Fibroblast of skin of scalp (primary cell): ENCODE results near the gene ZMAT5.
"Not testable (repeated sequence)": the region's sequence is repeated elsewhere in the genome, so short reads cannot be mapped to it uniquely, and the experiment has no call there.

Experiments
- DNase-seq: peaks from one replicate; pipeline ENCODE4 v3.0.0-alpha.2; 2013

The ZMAT5 gene

DNA sequence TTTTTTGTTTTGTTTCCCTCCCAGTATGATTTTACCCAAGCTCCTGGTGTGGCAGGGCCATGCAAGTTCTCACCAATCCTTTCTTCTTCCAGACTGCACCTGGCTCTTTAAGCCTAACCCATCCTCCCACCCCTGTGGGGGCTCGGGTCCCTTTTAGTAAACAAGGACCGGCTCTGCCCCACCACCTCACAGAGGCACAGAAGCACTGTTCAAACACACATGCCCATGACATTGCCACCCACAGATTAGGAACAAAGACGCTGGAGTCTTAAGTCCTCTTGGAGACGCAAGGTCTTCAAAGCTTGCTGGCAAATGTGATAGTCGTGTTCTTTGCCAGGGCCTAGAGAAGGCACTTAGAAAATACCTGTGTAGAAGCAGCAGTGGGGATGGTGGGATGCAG, 19.2 kb upstream of the ZMAT5 start:
- no peak for DNase-seq

DNA sequence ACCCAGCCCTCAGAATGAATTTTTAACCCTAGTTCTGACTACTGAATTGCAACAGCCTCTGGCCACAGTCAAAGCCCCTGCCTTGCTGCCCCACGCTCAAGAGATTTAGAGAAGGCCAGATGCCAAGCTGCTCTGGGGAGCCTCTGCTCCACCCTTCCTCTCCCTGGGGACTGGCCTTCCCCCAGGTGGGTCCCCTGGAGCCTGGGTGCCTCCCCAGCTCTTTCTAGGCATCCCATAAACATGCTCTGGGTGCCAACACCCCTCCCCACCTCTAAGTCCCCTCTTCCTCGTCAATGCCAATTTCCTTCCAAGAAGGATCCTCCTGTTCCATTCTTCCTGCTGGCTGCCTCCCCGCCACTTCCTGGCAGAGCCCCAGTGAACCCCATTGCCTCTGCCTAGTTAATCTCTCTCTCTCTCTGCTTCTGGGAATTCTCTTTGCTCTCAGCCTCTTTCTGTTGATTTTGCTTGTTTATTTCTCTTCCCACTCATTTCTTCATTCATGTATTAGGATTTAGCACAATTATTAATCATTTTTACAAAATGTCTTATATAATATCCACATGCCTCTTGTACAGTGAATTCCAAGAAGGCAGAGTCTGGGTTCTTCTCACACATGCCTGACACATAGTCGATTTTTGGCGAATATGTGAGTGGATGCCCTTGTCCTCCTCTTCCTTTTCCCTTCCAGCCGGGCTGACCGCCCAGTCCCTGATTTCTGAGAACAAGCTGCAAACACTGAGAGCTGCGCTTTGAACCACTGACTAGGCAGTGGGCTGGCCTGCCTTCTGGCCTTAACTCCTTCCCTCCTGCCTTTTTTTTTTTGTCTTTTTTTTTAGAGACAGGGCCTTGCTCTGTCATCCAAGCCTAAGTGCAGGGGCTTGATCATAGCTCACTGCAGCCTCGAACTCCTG, 17.9 kb upstream of the ZMAT5 start:
- no peak for DNase-seq

DNA sequence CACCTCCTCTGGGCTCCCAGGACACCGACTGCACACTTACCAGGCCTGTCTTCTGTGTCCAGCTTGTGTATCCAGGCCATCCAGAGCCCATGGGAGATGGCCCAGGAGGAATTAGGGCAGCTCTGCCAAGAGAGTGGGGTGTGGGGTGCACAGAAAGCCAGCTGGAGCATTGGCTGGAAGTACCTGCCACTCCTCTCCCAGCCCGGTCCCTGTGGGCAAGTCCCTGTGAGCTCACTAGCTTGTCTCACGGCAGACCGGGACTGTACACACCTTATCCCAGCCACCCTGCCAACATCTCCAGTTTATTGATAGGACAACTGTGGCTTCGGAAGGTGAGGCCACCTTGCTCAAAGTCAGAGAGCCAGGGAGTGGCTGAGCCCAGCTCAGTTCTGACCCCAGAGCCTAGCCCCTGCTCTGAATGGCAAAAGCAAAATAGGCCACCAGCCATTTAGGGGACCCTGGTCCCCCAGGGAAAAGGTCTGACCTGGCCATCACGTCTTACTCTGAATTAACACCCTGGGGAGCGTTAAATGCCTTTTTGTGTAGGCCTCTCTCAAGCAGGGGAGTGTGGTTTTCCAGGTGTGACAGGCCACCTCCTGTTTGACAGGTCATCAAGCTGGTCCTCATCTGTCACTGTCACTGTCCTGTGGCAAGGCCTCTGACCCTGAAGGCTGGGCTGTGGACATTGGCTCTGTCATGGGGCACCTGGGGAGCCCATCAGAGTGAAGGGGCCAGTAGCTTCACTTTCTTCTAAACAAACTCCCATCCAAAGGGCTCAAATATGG, 15.4 kb upstream of the ZMAT5 start:
- DNase-seq, result peak; percentile 25

DNA sequence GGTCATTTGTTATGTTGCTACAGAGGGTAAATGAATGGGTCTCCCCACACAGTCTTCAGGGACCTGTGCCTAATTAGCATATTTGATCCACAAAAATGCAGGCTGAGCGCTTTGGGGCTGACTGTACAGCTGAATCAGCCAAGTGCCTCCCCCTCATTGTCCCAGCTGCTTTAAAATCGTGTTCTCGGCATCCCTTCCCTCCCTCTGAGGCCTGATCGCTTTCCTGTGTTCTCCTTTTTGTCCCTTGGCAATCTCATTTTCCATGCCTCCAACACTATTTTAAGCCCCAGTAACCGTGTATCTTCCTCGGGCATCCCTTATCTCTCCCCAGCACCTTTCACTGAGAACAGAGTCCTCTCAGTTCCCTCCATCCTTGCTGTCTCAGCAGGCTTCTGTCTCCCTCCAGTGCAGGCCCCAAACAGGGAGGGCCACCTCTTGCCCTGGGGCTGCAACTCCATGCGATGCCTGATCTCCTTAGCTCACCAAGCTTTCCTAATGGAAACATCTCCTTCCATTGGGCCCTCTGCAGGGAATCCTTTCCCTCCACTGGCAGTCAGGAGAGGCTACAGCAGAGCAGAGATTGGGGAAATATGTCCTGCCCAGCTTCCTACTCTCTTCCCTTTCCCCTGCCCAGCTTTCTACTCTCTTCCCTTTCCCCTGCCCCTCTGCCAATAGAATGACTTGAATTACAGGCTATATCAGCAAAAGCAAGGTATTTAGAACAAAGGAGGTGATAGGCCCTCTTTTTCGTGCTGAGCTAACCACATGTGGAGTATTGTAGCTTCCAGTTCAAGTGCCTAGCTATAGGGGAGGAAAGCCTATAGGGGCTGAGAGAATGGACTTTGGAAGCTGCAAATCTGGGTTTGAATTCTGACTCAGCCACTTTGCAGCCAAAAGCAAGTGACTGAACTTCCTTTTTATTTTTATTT, 14.2 kb upstream of the ZMAT5 start:
- DNase-seq, result peak; percentile 90

DNA sequence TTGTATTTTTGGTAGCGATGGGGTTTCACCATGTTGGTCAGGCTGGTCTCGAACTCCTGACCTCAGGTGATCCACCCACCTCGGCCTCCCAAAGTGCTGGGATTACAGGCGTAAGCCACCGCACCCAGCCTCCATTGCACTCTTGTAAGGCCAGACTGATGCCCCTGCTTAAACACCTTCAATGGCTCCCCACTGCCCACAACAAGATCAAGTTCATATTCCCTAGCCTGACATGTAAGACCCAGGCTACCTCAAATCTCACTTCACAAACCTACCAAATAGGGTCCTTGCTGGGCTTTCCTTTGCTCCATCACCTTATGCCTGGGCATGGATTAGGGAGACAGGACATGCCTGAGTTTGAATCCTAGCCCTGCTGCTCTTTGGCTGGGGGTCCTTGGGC, 13.4 kb upstream of the ZMAT5 start:
- no peak for DNase-seq

DNA sequence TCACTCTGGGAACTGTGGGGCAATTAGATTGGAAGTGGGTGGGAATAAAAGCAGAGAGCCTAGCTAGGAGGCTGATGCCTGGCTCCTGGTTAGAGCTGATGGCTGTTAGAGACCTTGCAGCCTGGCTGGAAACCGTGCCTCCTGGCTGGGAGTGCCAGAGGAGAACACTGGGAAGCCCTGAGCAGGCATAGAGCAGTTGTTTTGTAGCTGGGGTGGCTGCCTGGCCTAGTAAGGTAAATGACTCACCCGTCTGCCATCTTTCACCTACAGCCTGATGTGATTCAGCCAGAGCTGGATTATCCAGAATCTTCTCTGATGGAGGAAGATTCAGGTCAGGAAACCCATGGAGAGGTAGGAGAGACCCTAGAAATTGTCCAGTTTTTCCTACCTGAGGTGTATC, 6.4 kb upstream of the ZMAT5 start:
- no peak for DNase-seq

DNA sequence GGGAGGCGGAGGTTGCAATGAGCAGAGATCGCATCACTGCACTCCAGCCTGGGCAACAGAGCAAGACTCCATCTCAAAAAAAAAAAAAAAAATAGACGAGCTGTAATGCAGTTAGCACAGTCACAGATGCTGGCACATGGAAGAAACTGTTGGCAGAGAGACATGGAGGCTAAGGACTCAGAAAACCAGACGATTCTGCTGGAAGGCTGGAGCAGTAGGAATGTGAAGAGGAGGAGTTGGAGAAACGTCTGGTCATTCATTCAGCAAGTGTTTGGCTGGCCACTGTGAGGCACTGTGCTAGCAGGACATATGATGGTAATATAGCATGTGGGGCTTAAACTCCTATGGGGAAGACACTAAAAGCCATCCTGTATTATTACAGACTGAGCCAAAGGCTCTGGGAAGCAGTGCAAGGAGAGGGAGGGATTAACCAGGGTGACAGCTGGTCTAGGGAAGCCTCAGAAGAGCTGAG, 5.4 kb upstream of the ZMAT5 start:
- peak; percentile 49 for DNase-seq

DNA sequence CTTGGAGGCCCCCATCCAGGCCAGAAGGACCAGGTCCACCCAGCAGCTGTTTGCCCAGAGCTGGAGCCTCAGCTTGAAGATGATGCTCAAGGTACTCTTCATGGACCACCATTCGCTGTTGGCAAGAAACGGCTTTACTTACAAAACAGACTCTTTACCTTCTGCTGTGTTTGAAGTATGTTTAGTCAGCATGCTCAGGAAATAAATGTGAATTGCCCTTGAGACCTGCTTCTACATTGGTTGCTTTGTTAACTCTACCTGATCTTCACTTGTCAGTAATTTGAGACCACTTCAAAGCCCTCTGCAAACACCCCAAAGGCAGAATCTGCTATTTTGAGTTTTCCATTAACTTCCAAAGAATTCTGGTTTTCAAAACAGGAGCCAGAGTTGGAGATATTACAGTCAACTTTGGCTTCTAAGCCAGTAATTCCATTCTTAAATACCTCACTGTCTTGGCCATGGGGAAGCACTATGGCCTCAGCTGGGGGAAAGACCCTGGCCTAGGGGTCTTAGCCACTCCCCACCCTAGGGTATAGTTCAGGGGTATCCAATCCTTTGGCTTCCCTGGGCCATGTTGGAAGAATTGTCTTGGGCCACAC, 3.0 kb upstream of the ZMAT5 start:
- DNase-seq, result no peak

DNA sequence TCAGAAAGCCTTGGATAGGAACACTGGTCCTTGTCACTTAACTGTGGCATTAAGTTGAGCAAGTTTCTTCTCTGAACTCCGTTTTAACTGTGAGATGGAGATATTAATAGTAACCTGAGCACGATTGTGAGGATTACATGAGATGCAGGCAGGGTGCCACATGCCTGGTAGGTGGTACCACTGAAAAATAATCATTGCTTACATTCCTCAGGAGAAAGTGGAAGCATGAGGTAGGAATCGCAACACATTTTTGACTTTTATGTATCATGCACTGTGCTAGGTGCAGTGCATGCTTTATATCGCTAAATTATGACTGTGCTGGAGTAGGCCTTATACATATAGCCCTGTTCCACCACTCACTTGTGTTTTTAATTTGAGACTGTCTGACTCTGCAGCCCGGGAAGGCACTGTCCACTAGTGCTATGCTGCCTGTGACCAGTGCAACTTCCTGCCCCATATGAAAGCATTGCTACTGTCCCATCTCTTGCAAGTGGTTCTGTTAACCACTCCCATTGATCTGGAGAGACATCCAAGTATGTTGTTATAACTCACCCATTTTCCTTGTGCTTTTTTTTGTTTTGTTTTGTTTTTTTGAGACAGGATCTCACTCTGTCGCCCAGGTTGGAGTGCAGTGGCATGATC, 1.4 kb upstream of the ZMAT5 start:
- DNase-seq, result no peak

DNA sequence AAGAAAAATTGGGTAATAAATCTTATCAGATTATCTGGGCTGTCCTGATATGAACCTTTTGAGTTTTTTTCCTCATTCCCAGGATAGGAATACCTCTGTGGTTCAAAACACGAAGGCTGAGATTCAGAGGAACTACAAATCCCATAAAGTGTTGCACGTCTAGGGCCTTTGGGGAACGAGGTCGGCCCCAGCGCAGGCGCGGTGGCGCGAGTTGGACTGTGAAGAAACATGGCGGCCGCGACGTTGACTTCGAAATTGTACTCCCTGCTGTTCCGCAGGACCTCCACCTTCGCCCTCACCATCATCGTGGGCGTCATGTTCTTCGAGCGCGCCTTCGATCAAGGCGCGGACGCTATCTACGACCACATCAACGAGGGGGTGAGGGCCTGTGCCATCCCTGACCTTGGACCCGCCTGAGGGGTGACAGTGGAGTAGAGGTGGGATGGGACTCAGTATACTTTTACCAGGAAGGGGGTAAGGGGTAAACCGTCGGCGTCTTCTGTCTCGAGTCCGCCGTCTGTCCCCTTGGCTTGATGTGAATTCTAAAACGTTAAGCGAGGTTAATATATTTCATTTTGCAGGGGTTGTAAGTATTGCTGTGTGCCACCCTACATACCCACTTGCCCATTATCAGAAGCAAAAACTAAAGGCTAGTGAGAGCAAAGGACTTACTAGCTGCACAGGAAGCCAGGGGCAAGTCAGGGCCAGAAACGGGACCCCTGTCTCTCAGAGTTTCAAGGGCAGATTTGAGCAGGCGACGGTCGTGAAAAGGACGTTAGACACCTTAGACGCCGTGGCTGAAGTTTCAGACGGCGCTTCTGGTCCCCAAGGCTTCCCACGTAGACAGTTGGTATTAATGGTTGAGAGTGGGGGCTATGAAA, 604 bp upstream of the ZMAT5 start, which contains the start of gene UQCR10:
Gene UQCR10, plus strand, starts transcription at position 199 of the 881 bp plus-strand sequence. Its CDS starts 30 bp downstream, at position 229.
- peak; percentile 89 for DNase-seq

DNA sequence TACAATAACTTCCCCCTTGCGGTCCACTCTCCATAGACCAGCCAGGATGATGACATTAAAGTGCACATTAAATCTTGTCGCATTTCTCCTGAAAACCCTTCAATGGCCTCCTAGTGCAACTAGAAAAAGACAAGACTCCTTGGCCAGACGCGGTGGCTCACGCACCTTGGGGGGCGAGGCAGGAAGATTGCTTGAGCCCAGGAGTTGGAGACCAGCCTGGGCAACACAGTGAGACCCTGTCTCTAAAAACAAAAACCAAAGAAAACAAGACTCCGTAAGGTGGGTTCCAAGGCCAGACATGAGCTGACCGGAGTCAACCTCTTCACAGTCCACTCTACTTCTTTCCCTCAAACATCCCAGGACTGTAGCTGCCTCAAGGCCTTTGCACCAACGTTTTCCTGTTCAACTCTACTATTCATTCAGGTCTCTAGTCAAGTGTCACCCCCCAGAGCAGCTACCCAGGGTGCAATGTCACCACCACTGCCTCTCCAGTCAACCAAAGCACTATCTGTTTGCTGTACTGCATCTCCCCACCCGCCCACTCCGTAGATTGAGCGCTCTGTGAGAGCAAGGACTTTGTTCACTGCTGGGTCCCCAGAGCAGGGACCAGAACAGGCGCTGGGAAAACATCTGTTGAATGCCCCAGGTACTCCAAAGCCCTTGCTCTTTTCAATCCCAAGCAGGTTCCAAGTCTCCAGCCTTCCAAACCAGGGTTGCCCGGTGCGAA, 739 bp downstream of the ZMAT5 start:
- no peak for DNase-seq

DNA sequence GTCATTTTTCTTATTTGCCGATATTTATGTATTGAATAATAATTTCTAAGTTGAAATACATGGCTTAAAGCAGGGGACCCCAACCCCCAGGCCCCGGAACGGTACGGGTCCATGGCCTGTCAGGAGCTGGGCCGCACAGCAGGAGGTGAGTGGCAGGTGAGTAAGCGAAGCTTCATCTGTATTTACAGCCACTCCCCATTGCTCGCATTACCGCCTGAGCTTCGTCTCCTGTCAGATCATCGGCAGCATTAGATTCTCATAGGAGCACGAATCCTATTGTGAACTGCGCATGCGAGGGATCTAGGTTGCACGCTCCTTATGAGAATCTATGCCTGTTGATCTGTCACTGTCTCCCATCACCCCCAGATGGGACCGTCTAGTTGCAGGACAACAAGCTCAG, 4.5 kb downstream of the ZMAT5 start:
- DNase-seq, result no peak

DNA sequence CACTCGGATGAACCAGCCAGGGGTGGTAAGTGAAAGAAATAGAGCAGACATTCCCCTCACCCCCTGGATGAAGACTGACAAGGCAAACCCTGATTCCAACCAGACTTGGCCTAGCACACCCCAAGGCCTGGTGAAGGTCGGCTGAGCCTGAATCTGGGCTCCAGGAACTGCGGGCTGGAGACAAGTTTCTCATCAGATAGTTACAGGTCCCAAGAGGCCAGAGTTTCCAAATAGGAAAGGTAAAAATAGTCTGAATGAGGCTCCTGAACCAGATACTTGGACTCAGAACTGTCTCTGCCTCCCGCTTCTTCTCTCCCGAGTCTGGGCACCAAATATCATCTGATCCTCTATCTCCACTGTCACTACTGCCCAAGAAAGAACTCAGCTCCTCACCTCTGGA, 7.8 kb downstream of the ZMAT5 start:
- DNase-seq, result no peak

DNA sequence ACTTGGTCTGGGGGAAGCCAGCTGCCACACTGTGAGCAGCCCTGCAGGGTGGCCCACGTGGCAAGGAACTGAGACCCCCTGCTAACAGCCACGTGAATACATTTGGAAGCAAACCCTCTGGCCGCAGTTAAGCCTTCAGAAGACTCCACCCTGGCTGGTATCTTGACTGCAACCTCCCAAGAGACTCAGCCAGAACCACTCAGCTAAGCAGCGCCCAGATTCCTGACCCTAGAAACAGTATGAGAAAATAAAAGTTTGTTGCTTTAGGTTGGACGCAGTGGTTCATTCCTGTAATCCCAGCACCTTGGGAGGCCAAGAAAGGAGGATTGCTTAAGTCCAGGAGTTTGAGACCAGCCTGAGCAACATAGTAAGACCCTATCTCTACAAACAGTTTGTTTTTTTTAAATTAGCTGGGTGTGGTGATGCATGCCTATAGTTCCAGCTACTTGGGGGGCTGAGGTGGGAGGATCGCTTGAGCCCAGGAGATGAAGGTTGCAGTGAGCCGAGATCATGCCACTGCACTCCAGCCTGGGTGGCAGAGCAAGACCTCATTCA, 8.7 kb downstream of the ZMAT5 start:
- DNase-seq, result peak; percentile 47

DNA sequence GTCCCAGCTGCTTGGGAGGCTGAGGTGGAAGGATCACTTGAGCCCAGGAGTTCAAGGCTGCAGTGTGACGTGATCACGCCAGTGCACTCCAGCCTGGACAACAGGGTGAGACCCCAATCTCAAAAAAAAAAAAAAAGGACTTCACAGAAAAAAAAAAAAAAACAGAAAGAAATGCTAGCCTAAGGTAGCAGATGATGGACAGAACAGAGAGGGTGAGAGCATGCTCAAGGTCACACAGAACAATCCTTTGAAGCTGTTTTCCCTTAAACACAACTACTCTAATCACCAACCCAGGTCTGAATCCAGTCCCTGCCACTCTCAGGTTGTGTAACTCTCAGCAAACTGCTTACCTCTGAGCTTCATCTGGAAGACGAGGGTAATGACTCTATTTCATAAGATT, 9.7 kb downstream of the ZMAT5 start:
- DNase-seq, result no peak

DNA sequence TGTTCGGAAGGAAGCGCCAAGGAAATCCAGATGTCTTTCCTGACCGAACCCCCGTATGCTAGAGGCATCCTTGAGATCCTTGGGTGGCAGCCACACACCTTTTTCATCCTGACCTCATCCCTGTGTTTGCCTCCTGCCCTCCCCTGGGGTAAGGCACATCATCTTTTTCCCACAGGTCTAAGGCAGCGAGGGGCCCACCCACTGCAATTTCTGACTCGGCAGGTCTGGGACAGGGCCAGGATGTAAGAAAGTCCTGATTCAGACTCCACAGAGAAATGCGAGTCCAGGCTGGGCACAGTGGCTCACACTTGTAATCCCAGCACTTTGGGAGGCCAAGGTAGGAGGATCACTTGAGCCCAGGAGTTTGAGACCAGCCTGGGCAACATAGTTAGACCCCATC, 10.5 kb downstream of the ZMAT5 start:
- no peak for DNase-seq

DNA sequence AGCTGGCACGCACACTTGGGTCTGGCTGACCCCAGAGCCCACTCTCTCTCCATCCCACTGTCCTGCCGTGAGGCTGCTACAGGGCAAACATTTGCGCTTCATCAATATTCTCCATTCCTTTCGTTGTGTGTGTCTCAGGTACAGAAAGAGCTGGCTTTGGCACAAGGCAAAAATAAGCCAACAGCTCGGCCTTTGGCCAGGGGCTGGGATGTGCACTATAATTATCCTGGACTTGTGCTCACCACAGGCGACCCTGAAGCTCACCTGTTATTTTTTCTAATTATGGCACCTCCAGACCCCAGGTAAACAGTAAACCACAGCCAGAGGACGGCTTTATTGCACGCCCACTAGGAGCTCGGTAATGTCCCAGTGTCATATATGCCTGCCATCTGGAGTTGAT, 10.9 kb downstream of the ZMAT5 start:
- DNase-seq, result no peak

DNA sequence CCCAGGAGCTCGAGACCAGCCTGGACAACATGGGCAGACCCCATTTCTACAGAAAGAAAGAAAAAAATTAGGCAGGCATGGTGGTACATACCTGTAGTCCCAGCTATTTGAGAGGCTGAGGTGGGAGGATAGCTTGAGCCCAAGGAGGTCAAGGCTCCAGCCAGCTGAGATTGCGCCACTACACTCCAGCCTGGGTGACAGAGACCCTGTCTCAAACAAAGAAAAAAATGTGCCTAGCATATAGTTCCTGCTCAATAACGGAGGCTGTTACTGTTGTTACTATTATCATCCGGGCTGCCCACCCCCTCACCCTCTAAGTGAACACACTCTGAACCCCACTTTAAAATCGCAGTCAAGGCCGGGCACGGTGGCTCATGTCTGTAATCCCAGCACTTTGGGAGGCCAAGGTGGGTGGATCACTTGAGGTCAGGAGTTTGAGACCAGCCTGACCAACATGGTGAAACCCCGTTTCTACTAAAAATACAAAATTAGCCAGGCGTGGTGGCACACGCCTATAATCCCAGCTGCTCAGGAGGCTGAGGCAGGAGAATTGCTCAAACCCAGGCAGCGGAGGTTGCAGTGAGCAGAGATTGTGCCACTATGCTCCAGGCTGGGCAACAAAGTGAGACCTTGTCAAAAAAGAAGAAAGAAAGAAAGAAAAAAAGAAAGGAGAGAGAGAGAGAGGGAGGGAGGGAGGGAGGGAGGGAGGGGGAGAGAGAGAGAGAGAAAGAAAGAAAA, 12.0 kb downstream of the ZMAT5 start:
- not testable (repeated sequence) for DNase-seq
